ENCODE data around the gene DPP7. TPM values are rescaled to one million over a fixed set of nuclear protein-coding genes. Genes with fewer than 3 reads are reported as not detected.

The DPP7 gene
- total and polyA plus RNA-seq, 2 donors from 2014 or later, result 164 to 205 TPM

- peaks cover 2 to 10% (median 5%) of the 10 kb centered on the region in 3 donors for H3K36me3 ChIP-seq (ENCODE audit: control insufficient read depth in 2 of 3, insufficient read depth in 3 of 3, low read length in 3 of 3)
- peak within 1 kb of the TSS; percentile 22 to 66 (median 57) for H3K9ac ChIP-seq (ENCODE audit: low read length in 3 of 3)
- H3K27ac ChIP-seq (ENCODE audit: low read depth in 2 of 2, low read length in 2 of 2), result peak within 1 kb of the TSS; percentile 82
- TF ChIP-seq CTCF (IDR thresholded peaks at IDR 0.05; ENCODE audit: borderline replicate concordance, extremely low read depth, insufficient read depth), result no peak
- no peaks in the 10 kb centered on the region for H3K27me3 ChIP-seq (ENCODE audit: control insufficient read depth, insufficient read depth, low read length)
- FAIRE-seq (peak; percentile 11), DNase-seq (peak; percentile 99 to 100 (median 99))
- H3K4me3 ChIP-seq (ENCODE audit: low read length in 3 of 3), result peak within 1 kb of the TSS; percentile 52 to 74 (median 64)
- intact Hi-C loops (cut with DNase I), result no loop called here
- no peaks in the 10 kb centered on the region for H3K9me3 ChIP-seq (ENCODE audit: control insufficient read depth in 2 of 3, insufficient read depth in 1 of 3, low read length in 3 of 3)
- peaks cover 0 to 9% (median 0%) of the 10 kb centered on the region in 3 donors for H3K4me1 ChIP-seq (ENCODE audit: control insufficient read depth in 2 of 3, insufficient read depth in 2 of 3, low read depth in 1 of 3, low read length in 3 of 3)
Measured at GRCh38 chr9:137086531-137087408, 27.8 kb downstream of the DPP7 start, which contains the start of gene MAN1B1. Gene MAN1B1, plus strand, starts transcription at chr9:137086985. Its CDS starts 15 bp downstream, at chr9:137087000.

- Histone ChIP-seq H3K27me3 (ENCODE audit: control insufficient read depth, insufficient read depth, low read length) (no peaks in the 10 kb centered on the region), H3K27ac (ENCODE audit: low read depth in 2 of 2, low read length in 2 of 2) (peak overlapping the region; percentile 82), H3K4me3 (ENCODE audit: low read length in 3 of 3) (peak overlapping the region; percentile 52 to 74 (median 64)), H3K9me3 (ENCODE audit: control insufficient read depth in 2 of 3, insufficient read depth in 1 of 3, low read length in 3 of 3) (no peaks in the 10 kb centered on the region), H3K9ac (ENCODE audit: low read length in 3 of 3) (peak overlapping the region in 2 of 3 donors; percentile 57 to 66), H3K4me1 (ENCODE audit: control insufficient read depth in 2 of 3, insufficient read depth in 2 of 3, low read depth in 1 of 3, low read length in 3 of 3) (peaks cover 0 to 9% (median 0%) of the 10 kb centered on the region in 3 donors), H3K36me3 (ENCODE audit: control insufficient read depth in 2 of 3, insufficient read depth in 3 of 3, low read length in 3 of 3) (peaks cover 2 to 7% (median 7%) of the 10 kb centered on the region in 3 donors)
- DNase-seq, result peak in 4 of 5 donors; percentile 9 to 90 (median 56)
- FAIRE-seq, result no peak
- no peak for TF ChIP-seq CTCF (IDR thresholded peaks at IDR 0.05; ENCODE audit: borderline replicate concordance, extremely low read depth, insufficient read depth)
- intact Hi-C loops (cut with DNase I), result no loop called here
Measured at GRCh38 chr9:137085920-137086530, 28.5 kb downstream of the DPP7 start.

- Histone ChIP-seq H3K4me3 (ENCODE audit: low read length in 3 of 3) (no peak overlapping the region), H3K9ac (ENCODE audit: low read length in 3 of 3) (no peak overlapping the region), H3K27ac (ENCODE audit: low read depth in 2 of 2, low read length in 2 of 2) (no peak overlapping the region), H3K9me3 (ENCODE audit: control insufficient read depth in 2 of 3, insufficient read depth in 1 of 3, low read length in 3 of 3) (no peaks in the 10 kb centered on the region), H3K36me3 (ENCODE audit: control insufficient read depth in 2 of 3, insufficient read depth in 3 of 3, low read length in 3 of 3) (peaks cover 2 to 9% (median 6%) of the 10 kb centered on the region in 3 donors), H3K27me3 (ENCODE audit: control insufficient read depth, insufficient read depth, low read length) (peaks cover 7% of the 10 kb centered on the region), H3K4me1 (ENCODE audit: control insufficient read depth in 2 of 3, insufficient read depth in 2 of 3, low read depth in 1 of 3, low read length in 3 of 3) (peaks cover 0 to 9% (median 0%) of the 10 kb centered on the region in 3 donors)
- no peak for TF ChIP-seq CTCF (IDR thresholded peaks at IDR 0.05; ENCODE audit: borderline replicate concordance, extremely low read depth, insufficient read depth)
- intact Hi-C loops (cut with DNase I), result no loop called here
- peak in 2 of 5 donors; percentile 44 to 74 for DNase-seq
- FAIRE-seq, result no peak
Measured at GRCh38 chr9:137084526-137084925, 30.0 kb downstream of the DPP7 start.
